HCT116 (cell line): ENCODE results near the gene SPRING1. TPM values are rescaled to one million over a fixed set of nuclear protein-coding genes. Genes with fewer than 3 reads are reported as not detected.

Experiments used
- ATAC-seq: fragments of 200-7000 bp; cut with Tn5 transposase; 2 replicates; pipeline ENCODE4 v1.9.1; 2020; ENCODE audit warnings: mild to moderate bottlenecking, moderate library complexity
- BruUV-seq: library from RNA; stranded (reverse); fragments of 400-500 nt; replicated peaks from 2 replicates; lab custom pipeline; 2021; lab: Mats Ljungman, UMichigan
- CTCF ChIA-PET: fragments of 300-600 bp; sonication (Branson Sonifier 250); formaldehyde crosslinking; loops from one replicate; lab custom pipeline; 2021; ENCODE audit warnings: antibody characterized with exemption; lab: Charles Lee
- POLR2A ChIA-PET: fragments of 300-600, 350-600 bp; sonication (Branson Sonifier 250); formaldehyde crosslinking; loops from one replicate; lab custom pipeline; 2021; ENCODE audit warnings: antibody characterized with exemption; lab: Charles Lee
- RAD21 ChIA-PET, 2 experiments: fragments of 300-600 bp; sonication (Branson Sonifier 250); formaldehyde crosslinking; loops; one replicate each; lab custom pipeline; 2023; ENCODE audit warnings: low total read pairs in 2 of 2; ENCODE audit not compliant: uncharacterized antibody in 2 of 2, unreplicated experiment in 2 of 2, low non-redundant PET in 1 of 2; lab: Charles Lee
- DNase-seq: peaks from one replicate; pipeline ENCODE4 v3.0.0-alpha.2; 2010; ENCODE audit warnings: low read depth, low spot score
- H2AFZ ChIP-seq: fragments of 200-600 bp; shearing (Covaris generic), sonication (generic); 2 replicates; pipeline ENCODE4 v1.6.1; 2017; ENCODE audit warnings: low read depth, mixed run types, mixed read lengths, antibody characterized with exemption, low read length; ENCODE audit not compliant: poor library complexity, severe bottlenecking
- H3K27ac ChIP-seq: 2 replicates; pipeline ENCODE4 v1.5.1; 2012; ENCODE audit warnings: low read depth, low read length
- H3K27me3 ChIP-seq: fragments of 200-600 bp; sonication (generic); 2 replicates; pipeline ENCODE4 v1.6.1; 2016; ENCODE audit warnings: mixed run types, low read length, mixed read lengths; ENCODE audit not compliant: insufficient read depth
- H3K36me3 ChIP-seq, 2 experiments: fragments of 200-500 bp in 1 of 2; fragments of 200-600 bp in 1 of 2; sonication (Bioruptor generic) in 1 of 2; sonication (generic) in 1 of 2; 2 replicates each; pipeline versions ENCODE4 v1.5.1 to v1.6.1; 2014 to 2016; ENCODE audit warnings: low read length in 2 of 2, inconsistent platforms in 1 of 2, mixed read lengths in 1 of 2, mixed run types in 1 of 2; ENCODE audit not compliant: insufficient read depth in 2 of 2, control insufficient read depth in 1 of 2
- H3K4me1 ChIP-seq, 2 experiments: fragments of 200-600 bp in 1 of 2; sonication (generic) in 1 of 2; 2 replicates each; pipeline versions ENCODE4 v1.5.1 to v1.6.1; 2012 to 2017; ENCODE audit warnings: low read length in 2 of 2, inconsistent platforms in 1 of 2, mild to moderate bottlenecking in 1 of 2, mixed read lengths in 1 of 2, mixed run types in 1 of 2, moderate library complexity in 1 of 2; ENCODE audit not compliant: insufficient read depth in 2 of 2, control insufficient read depth in 1 of 2
- H3K4me2 ChIP-seq: fragments of 200-600 bp; sonication (generic); 2 replicates; pipeline ENCODE4 v1.6.1; 2017; ENCODE audit warnings: mixed run types, low read length, mixed read lengths
- H3K4me3 ChIP-seq, 2 experiments: fragments of 200-600 bp in 1 of 2; sonication (generic) in 1 of 2; replicated peaks in 1 of 2; 2 replicates each; pipeline ENCODE4 v1.5.1; 2011 to 2016; ENCODE audit warnings: low read length in 2 of 2, control low read depth in 1 of 2, low read depth in 1 of 2, mild to moderate bottlenecking in 1 of 2, mixed read lengths in 1 of 2, mixed run types in 1 of 2
- H3K79me2 ChIP-seq: fragments of 200-600 bp; sonication (generic); 2 replicates; pipeline ENCODE4 v1.6.1; 2017; ENCODE audit warnings: mild to moderate bottlenecking, mixed run types, low read length, moderate library complexity, mixed read lengths; ENCODE audit not compliant: insufficient read depth
- H3K9ac ChIP-seq: fragments of 200-600 bp; sonication (generic); 2 replicates; pipeline ENCODE4 v1.6.1; 2016; ENCODE audit warnings: low read length, mixed read lengths
- H3K9me2 ChIP-seq: fragments of 200-600 bp; sonication (generic), shearing (Covaris generic); 2 replicates; pipeline ENCODE4 v1.6.1; 2017; ENCODE audit warnings: mixed run types, mild to moderate bottlenecking, moderate library complexity; ENCODE audit not compliant: insufficient read depth
- H3K9me3 ChIP-seq, 2 experiments: fragments of 200-500 bp in 1 of 2; fragments of 200-600 bp in 1 of 2; sonication (Bioruptor generic) in 1 of 2; sonication (generic) in 1 of 2; 2 replicates each; pipeline ENCODE4 v1.6.1; 2014 to 2017; ENCODE audit warnings: low read length in 2 of 2, mixed read lengths in 2 of 2, inconsistent platforms in 1 of 2, low read depth in 1 of 2, mild to moderate bottlenecking in 1 of 2, mixed run types in 1 of 2, moderate library complexity in 1 of 2; ENCODE audit not compliant: control insufficient read depth in 1 of 2, insufficient read depth in 1 of 2
- H4K20me1 ChIP-seq: fragments of 200-600 bp; sonication (generic), shearing (Covaris generic); 2 replicates; pipeline ENCODE4 v1.6.1; 2017; ENCODE audit warnings: mixed run types, mild to moderate bottlenecking, moderate library complexity; ENCODE audit not compliant: insufficient read depth
- CBX3 ChIP-seq: IDR thresholded peaks from 2 replicates; pipeline ENCODE4 v1.6.1; 2012; ENCODE audit warnings: low read depth
- CEBPB ChIP-seq: IDR thresholded peaks from 2 replicates; pipeline ENCODE4 v1.6.1; 2012; ENCODE audit warnings: low read depth
- EGR1 ChIP-seq: IDR thresholded peaks from 2 replicates; pipeline ENCODE4 v1.6.1; 2012; ENCODE audit warnings: low read depth
- EZH2 ChIP-seq: fragments of 200-600 bp; sonication (generic); IDR thresholded peaks from 2 replicates; pipeline ENCODE4 v1.6.1; 2017; ENCODE audit warnings: antibody characterized with exemption, mixed run types
- EZH2phosphoT487 ChIP-seq: fragments of 200-600 bp; IDR thresholded peaks from 2 replicates; pipeline ENCODE4 v1.6.1; 2018; ENCODE audit warnings: antibody characterized with exemption, borderline replicate concordance
- FOSL1 ChIP-seq: IDR thresholded peaks from 2 replicates; pipeline ENCODE4 v1.6.1; 2012; ENCODE audit warnings: low read depth
- JUND ChIP-seq: IDR thresholded peaks from 2 replicates; pipeline ENCODE4 v1.6.1; 2012
- POLR2A ChIP-seq: IDR thresholded peaks from 2 replicates; pipeline ENCODE4 v1.7.0; 2011; ENCODE audit warnings: borderline replicate concordance; ENCODE audit not compliant: insufficient read depth, insufficient read length; ENCODE audit errors: extremely low read depth
- SIN3A ChIP-seq: IDR thresholded peaks from 2 replicates; pipeline ENCODE4 v1.6.1; 2012; ENCODE audit warnings: low read depth
- SP1 ChIP-seq: IDR thresholded peaks from 2 replicates; pipeline ENCODE4 v1.6.1; 2012; ENCODE audit warnings: low read depth
- TCF7L2 ChIP-seq: IDR thresholded peaks from 2 replicates; pipeline ENCODE4 v1.7.0; 2011; ENCODE audit warnings: borderline replicate concordance, inconsistent platforms; ENCODE audit not compliant: insufficient read depth, insufficient read length; ENCODE audit errors: extremely low read depth
- YY1 ChIP-seq: IDR thresholded peaks from 2 replicates; pipeline ENCODE4 v1.6.1; 2011; ENCODE audit warnings: low read length, low read depth, moderate library complexity, mild to moderate bottlenecking; ENCODE audit not compliant: insufficient replicate concordance; ENCODE audit errors: extremely low read depth
- ZFX ChIP-seq: fragments of 450-650 bp; IDR thresholded peaks from 2 replicates; pipeline ENCODE4 v1.6.1; 2017
- ZNF274 ChIP-seq: fragments of 200-500 bp; sonication (Bioruptor generic); IDR thresholded peaks from 2 replicates; pipeline ENCODE4 v1.6.1; 2014; ENCODE audit warnings: mild to moderate bottlenecking, low read depth, low read length, inconsistent platforms
- intact Hi-C: fragments of 100-400 bp; cut with micrococcal nuclease; formaldehyde crosslinking; loops from 2 replicates; pipeline ENCODE4 v1.10.0; 2022
- total RNA-seq: library from RNA; stranded (reverse); gene quantifications from one replicate; pipeline ENCODE4 v1.2.1, GENCODE V29; 2021; ENCODE audit not compliant: unreplicated experiment
- TF ChIP-seq, protein P1 (sequence below): IDR thresholded peaks from 2 replicates; pipeline ENCODE4 v1.6.1; 2012
- TF ChIP-seq, protein P2 (sequence below): IDR thresholded peaks from 2 replicates; pipeline ENCODE4 v1.6.1; 2012; ENCODE audit warnings: low read depth
- TF ChIP-seq, protein P3 (sequence below), 3 experiments: fragments of 200-600 bp in 1 of 3; sonication (generic) in 1 of 3; IDR thresholded peaks in 2 of 3; conservative IDR thresholded peaks in 1 of 3; 2 replicates each; pipeline ENCODE4 v1.5.1; 2012 to 2017; ENCODE audit warnings: low read depth in 2 of 3, low read length in 2 of 3, antibody characterized with exemption in 1 of 3, borderline replicate concordance in 1 of 3, control low read depth in 1 of 3, mild to moderate bottlenecking in 1 of 3, mixed read lengths in 1 of 3, mixed run types in 1 of 3, moderate library complexity in 1 of 3; ENCODE audit not compliant: insufficient read depth in 1 of 3
- TF ChIP-seq, protein P4 (sequence below): IDR thresholded peaks from 2 replicates; pipeline ENCODE4 v1.6.1; 2012

Gene SPRING1
- total RNA-seq, 1 experiment from 2014 or later = 28.5 TPM

DNA sequence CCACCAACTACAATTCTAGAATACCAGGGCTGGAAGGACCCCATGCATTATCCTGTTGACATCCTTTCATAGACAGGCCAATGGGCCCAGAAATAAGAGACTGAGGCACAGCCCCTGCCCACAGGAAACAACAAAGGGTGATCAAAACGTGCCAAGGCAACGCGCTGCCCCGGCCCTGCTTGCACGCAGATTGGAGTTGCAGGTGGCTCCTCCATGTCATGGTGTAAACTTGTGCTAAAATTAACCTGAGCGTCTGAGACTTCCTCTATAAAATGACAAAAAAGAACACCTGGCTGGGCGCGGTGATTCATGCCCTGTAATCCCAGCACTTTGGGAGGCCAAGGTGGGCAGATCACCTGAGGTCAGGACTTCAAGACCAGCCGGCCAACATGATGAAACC lies 30.1 kb downstream of the SPRING1 start:
- ATAC-seq (no peak), DNase-seq (no peak)
- H3K9me2 ChIP-seq = no peaks in the 10 kb centered on the region
- no peaks in the 10 kb centered on the region for H3K36me3 ChIP-seq
- H3K4me2 ChIP-seq = no peak overlapping the region
- no peaks in the 10 kb centered on the region for H4K20me1 ChIP-seq
- ChIA-PET CTCF (interaction anchor here (2.0 to 3.1 kb wide), 2 partner anchors 10 to 724 kb away, joined by 8 read pairs; no protein-coding TSS in a partner anchor), POLR2A (no interaction called here), RAD21 (no interaction called here)
- H2AFZ ChIP-seq = no peak overlapping the region
- no peak overlapping the region for H3K4me3 ChIP-seq
- no peak overlapping the region for H3K27ac ChIP-seq
- H3K79me2 ChIP-seq = no peaks in the 10 kb centered on the region
- no peaks in the 10 kb centered on the region for H3K9me3 ChIP-seq
- no peak overlapping the region for H3K9ac ChIP-seq
- intact Hi-C loops = loop anchor here (5.0 to 10.0 kb wide), 2 partner anchors 447 to 710 kb away; no protein-coding TSS in a partner anchor
- TF ChIP-seq, protein P1, sequence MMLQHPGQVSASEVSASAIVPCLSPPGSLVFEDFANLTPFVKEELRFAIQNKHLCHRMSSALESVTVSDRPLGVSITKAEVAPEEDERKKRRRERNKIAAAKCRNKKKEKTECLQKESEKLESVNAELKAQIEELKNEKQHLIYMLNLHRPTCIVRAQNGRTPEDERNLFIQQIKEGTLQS = no peak
- TF ChIP-seq FOSL1 (no peak), EGR1 (no peak), SP1 (no peak), CBX3 (no peak), SIN3A (no peak), YY1 (no peak), EZH2 (no peak), CEBPB (no peak), ZFX (no peak), TCF7L2 (no peak), JUND (no peak), POLR2A (no peak), EZH2phosphoT487 (no peak), ZNF274 (no peak)
- TF ChIP-seq, protein P2, sequence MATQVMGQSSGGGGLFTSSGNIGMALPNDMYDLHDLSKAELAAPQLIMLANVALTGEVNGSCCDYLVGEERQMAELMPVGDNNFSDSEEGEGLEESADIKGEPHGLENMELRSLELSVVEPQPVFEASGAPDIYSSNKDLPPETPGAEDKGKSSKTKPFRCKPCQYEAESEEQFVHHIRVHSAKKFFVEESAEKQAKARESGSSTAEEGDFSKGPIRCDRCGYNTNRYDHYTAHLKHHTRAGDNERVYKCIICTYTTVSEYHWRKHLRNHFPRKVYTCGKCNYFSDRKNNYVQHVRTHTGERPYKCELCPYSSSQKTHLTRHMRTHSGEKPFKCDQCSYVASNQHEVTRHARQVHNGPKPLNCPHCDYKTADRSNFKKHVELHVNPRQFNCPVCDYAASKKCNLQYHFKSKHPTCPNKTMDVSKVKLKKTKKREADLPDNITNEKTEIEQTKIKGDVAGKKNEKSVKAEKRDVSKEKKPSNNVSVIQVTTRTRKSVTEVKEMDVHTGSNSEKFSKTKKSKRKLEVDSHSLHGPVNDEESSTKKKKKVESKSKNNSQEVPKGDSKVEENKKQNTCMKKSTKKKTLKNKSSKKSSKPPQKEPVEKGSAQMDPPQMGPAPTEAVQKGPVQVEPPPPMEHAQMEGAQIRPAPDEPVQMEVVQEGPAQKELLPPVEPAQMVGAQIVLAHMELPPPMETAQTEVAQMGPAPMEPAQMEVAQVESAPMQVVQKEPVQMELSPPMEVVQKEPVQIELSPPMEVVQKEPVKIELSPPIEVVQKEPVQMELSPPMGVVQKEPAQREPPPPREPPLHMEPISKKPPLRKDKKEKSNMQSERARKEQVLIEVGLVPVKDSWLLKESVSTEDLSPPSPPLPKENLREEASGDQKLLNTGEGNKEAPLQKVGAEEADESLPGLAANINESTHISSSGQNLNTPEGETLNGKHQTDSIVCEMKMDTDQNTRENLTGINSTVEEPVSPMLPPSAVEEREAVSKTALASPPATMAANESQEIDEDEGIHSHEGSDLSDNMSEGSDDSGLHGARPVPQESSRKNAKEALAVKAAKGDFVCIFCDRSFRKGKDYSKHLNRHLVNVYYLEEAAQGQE = no peak
- TF ChIP-seq, protein P3, sequence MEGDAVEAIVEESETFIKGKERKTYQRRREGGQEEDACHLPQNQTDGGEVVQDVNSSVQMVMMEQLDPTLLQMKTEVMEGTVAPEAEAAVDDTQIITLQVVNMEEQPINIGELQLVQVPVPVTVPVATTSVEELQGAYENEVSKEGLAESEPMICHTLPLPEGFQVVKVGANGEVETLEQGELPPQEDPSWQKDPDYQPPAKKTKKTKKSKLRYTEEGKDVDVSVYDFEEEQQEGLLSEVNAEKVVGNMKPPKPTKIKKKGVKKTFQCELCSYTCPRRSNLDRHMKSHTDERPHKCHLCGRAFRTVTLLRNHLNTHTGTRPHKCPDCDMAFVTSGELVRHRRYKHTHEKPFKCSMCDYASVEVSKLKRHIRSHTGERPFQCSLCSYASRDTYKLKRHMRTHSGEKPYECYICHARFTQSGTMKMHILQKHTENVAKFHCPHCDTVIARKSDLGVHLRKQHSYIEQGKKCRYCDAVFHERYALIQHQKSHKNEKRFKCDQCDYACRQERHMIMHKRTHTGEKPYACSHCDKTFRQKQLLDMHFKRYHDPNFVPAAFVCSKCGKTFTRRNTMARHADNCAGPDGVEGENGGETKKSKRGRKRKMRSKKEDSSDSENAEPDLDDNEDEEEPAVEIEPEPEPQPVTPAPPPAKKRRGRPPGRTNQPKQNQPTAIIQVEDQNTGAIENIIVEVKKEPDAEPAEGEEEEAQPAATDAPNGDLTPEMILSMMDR (IDR thresholded peaks at IDR 0.05 in 2 of 3, conservative IDR thresholded peaks at IDR 0.05 in 1 of 3; ENCODE audit: borderline replicate concordance in 1 of 3, insufficient read depth in 1 of 3, low read depth in 2 of 3, low read length in 2 of 3) = no peak
- TF ChIP-seq, protein P4, sequence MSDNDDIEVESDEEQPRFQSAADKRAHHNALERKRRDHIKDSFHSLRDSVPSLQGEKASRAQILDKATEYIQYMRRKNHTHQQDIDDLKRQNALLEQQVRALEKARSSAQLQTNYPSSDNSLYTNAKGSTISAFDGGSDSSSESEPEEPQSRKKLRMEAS = no peak
- TF ChIP-seq, all 23 proteins: peak for 0
- BruUV-seq = no TSS peak
- Histone ChIP-seq H3K27me3 (no peaks in the 10 kb centered on the region), H3K4me1 (peaks cover 0 to 16% of the 10 kb centered on the region in 2 experiments; a peak in 3 of 4 replicates)
